H1 (cell line): Measurements from ENCODE around the gene RTF1. TPM values are rescaled to one million over a fixed set of nuclear protein-coding genes. Genes with fewer than 3 reads are reported as not detected.

Source experiments
- BACH1 ChIP-seq: IDR thresholded peaks from 2 replicates; pipeline ENCODE4 v1.6.1; 2012; ENCODE audit warnings: low read length, improper control_type of control experiment
- NRF1 ChIP-seq: IDR thresholded peaks from 2 replicates; pipeline ENCODE4 v1.6.1; 2011; ENCODE audit warnings: mild to moderate bottlenecking, low read depth, low read length, improper control_type of control experiment
- POLR2A ChIP-seq, 2 experiments: IDR thresholded peaks; 1 replicate in 1 of 2; 2 replicates in 1 of 2; pipeline ENCODE4 v1.6.1; 2011; ENCODE audit warnings: low read depth in 2 of 2, low read length in 2 of 2, mild to moderate bottlenecking in 2 of 2; ENCODE audit errors: control extremely low read depth in 1 of 2
- RAD21 ChIP-seq, 2 experiments: IDR thresholded peaks in 1 of 2; conservative IDR thresholded peaks in 1 of 2; 2 replicates each; pipeline ENCODE4 v1.6.1; 2011; ENCODE audit warnings: low read depth in 2 of 2, low read length in 2 of 2, improper control_type of control experiment in 1 of 2, inconsistent platforms in 1 of 2, mild to moderate bottlenecking in 1 of 2, moderate library complexity in 1 of 2
- SIN3A ChIP-seq, 2 experiments: IDR thresholded peaks in 1 of 2; conservative IDR thresholded peaks in 1 of 2; 2 replicates each; pipeline ENCODE4 v1.6.1; 2011 to 2012; ENCODE audit warnings: low read length in 2 of 2, improper control_type of control experiment in 1 of 2, low read depth in 1 of 2, mild to moderate bottlenecking in 1 of 2
- SUZ12 ChIP-seq: fragments of 200-600 bp; sonication (generic); IDR thresholded peaks from 2 replicates; pipeline ENCODE4 v1.6.1; 2012; ENCODE audit warnings: mild to moderate bottlenecking, inconsistent platforms, low read length, moderate library complexity, mixed read lengths
- TAF7 ChIP-seq: optimal IDR thresholded peaks from 2 replicates; pipeline ENCODE3; 2011; ENCODE audit warnings: low read depth, mild to moderate bottlenecking, inconsistent platforms, low read length, moderate library complexity, borderline replicate concordance
- TCF12 ChIP-seq: IDR thresholded peaks from 2 replicates; pipeline ENCODE4 v1.6.1; 2011; ENCODE audit warnings: low read depth, mild to moderate bottlenecking, low read length
- polyA plus RNA-seq, 7 experiments: library from polyadenylated mRNA; depleted of rRNA in 3 of 7; stranded (reverse) in 5 of 7; unstranded in 2 of 7; fragments of >200 nt in 5 of 7; fragments of 200-250 nt in 2 of 7; gene quantifications; 1 replicate in 5 of 7; 2 replicates in 1 of 7; 4 replicates in 1 of 7; pipeline versions ENCODE4 v1.2.1 to v1.2.3, GENCODE V29; 2011 to 2013; ENCODE audit warnings: missing spikeins in 2 of 7, mixed read lengths in 2 of 7
- total RNA-seq: library from RNA; stranded (reverse); fragmentation: NEBNext Ultra II Directional; extraction: Animal tissue kit (Norgen Biotek cat#: 25700); gene quantifications from 2 replicates; pipeline ENCODE4 v1.2.1, GENCODE V29; 2021
- TF ChIP-seq, protein P1 (sequence below): fragments of 300-600 bp; sonication (generic); IDR thresholded peaks from 2 replicates; pipeline ENCODE4 v1.7.1; 2012; ENCODE audit warnings: low read length, moderate library complexity, mild to moderate bottlenecking, inconsistent platforms; ENCODE audit not compliant: insufficient replicate concordance
- TF ChIP-seq, protein P2 (sequence below): IDR thresholded peaks from 2 replicates; pipeline ENCODE4 v1.6.1; 2012; ENCODE audit warnings: inconsistent platforms

RTF1 gene
- total and polyA plus RNA-seq, 2 of the 8 experiments (the other 6 are each of a cell fraction or from before 2014, with no cell fraction given), result 22.6 to 47.7 TPM

DNA sequence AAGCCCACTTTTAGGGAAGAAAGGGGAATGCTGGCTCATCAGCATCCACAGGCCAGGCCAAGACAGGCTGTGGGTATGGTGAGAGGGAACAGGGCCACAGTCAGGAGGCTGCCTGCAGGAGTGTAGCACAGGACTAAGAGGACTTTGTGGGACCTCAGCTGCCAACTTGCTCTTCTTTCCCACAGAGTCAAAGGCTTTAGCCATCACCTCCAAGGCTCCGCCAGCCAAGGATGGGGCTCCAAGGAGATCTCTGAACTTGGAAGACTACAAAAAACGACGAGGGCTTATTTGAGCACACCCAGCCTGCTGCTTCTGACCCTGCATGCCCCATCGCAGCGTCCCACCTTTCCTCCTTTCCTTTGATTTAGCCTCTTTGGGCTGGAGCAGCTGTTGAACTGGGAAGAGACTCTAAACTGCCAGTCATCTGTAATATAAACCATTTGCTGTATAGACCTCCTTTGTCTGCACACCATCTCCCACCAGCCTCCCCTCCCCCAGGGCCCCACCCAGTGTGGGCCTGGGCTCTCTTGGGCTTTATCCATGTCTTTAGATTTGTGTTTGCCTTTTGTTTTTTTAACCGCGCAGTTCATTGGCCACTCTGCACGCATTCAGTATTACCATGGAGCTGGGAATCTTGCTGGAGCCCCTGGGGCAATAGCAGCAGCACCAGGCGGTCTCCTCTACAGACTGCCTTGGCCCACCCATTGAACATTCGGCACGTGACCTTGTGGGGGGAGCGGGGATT, 63.7 kb downstream of the RTF1 start (continued):
- TF ChIP-seq, protein P1, sequence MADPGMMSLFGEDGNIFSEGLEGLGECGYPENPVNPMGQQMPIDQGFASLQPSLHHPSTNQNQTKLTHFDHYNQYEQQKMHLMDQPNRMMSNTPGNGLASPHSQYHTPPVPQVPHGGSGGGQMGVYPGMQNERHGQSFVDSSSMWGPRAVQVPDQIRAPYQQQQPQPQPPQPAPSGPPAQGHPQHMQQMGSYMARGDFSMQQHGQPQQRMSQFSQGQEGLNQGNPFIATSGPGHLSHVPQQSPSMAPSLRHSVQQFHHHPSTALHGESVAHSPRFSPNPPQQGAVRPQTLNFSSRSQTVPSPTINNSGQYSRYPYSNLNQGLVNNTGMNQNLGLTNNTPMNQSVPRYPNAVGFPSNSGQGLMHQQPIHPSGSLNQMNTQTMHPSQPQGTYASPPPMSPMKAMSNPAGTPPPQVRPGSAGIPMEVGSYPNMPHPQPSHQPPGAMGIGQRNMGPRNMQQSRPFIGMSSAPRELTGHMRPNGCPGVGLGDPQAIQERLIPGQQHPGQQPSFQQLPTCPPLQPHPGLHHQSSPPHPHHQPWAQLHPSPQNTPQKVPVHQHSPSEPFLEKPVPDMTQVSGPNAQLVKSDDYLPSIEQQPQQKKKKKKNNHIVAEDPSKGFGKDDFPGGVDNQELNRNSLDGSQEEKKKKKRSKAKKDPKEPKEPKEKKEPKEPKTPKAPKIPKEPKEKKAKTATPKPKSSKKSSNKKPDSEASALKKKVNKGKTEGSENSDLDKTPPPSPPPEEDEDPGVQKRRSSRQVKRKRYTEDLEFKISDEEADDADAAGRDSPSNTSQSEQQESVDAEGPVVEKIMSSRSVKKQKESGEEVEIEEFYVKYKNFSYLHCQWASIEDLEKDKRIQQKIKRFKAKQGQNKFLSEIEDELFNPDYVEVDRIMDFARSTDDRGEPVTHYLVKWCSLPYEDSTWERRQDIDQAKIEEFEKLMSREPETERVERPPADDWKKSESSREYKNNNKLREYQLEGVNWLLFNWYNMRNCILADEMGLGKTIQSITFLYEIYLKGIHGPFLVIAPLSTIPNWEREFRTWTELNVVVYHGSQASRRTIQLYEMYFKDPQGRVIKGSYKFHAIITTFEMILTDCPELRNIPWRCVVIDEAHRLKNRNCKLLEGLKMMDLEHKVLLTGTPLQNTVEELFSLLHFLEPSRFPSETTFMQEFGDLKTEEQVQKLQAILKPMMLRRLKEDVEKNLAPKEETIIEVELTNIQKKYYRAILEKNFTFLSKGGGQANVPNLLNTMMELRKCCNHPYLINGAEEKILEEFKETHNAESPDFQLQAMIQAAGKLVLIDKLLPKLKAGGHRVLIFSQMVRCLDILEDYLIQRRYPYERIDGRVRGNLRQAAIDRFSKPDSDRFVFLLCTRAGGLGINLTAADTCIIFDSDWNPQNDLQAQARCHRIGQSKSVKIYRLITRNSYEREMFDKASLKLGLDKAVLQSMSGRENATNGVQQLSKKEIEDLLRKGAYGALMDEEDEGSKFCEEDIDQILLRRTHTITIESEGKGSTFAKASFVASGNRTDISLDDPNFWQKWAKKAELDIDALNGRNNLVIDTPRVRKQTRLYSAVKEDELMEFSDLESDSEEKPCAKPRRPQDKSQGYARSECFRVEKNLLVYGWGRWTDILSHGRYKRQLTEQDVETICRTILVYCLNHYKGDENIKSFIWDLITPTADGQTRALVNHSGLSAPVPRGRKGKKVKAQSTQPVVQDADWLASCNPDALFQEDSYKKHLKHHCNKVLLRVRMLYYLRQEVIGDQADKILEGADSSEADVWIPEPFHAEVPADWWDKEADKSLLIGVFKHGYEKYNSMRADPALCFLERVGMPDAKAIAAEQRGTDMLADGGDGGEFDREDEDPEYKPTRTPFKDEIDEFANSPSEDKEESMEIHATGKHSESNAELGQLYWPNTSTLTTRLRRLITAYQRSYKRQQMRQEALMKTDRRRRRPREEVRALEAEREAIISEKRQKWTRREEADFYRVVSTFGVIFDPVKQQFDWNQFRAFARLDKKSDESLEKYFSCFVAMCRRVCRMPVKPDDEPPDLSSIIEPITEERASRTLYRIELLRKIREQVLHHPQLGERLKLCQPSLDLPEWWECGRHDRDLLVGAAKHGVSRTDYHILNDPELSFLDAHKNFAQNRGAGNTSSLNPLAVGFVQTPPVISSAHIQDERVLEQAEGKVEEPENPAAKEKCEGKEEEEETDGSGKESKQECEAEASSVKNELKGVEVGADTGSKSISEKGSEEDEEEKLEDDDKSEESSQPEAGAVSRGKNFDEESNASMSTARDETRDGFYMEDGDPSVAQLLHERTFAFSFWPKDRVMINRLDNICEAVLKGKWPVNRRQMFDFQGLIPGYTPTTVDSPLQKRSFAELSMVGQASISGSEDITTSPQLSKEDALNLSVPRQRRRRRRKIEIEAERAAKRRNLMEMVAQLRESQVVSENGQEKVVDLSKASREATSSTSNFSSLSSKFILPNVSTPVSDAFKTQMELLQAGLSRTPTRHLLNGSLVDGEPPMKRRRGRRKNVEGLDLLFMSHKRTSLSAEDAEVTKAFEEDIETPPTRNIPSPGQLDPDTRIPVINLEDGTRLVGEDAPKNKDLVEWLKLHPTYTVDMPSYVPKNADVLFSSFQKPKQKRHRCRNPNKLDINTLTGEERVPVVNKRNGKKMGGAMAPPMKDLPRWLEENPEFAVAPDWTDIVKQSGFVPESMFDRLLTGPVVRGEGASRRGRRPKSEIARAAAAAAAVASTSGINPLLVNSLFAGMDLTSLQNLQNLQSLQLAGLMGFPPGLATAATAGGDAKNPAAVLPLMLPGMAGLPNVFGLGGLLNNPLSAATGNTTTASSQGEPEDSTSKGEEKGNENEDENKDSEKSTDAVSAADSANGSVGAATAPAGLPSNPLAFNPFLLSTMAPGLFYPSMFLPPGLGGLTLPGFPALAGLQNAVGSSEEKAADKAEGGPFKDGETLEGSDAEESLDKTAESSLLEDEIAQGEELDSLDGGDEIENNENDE, result no peak
- TF ChIP-seq SIN3A (conservative IDR thresholded peaks at IDR 0.05 in 1 of 2, IDR thresholded peaks at IDR 0.05 in 1 of 2; ENCODE audit: low read depth in 1 of 2, low read length in 2 of 2), result no peak
- no peak for TF ChIP-seq RAD21 (IDR thresholded peaks at IDR 0.05 in 1 of 2, conservative IDR thresholded peaks at IDR 0.05 in 1 of 2; ENCODE audit: low read depth in 2 of 2, low read length in 2 of 2)
- TF ChIP-seq TCF12, result no peak
- no peak for TF ChIP-seq TAF7
- TF ChIP-seq, protein P2, sequence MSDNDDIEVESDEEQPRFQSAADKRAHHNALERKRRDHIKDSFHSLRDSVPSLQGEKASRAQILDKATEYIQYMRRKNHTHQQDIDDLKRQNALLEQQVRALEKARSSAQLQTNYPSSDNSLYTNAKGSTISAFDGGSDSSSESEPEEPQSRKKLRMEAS, result no peak
- no peak for TF ChIP-seq SUZ12
- no peak for TF ChIP-seq NRF1
- no peak for TF ChIP-seq BACH1
- TF ChIP-seq POLR2A (IDR thresholded peaks at IDR 0.05; ENCODE audit: control extremely low read depth in 1 of 2, low read depth in 2 of 2, low read length in 2 of 2), result no peak
